HEK293 (cell line): ENCODE measurements around the gene ERH.
A peak's percentile ranks its signal among the peaks of the same experiment; 100 is the strongest.

Experiments
- CTCF ChIA-PET: fragments of 350-600 bp; formaldehyde crosslinking; extraction: SDS; loops from one replicate; lab custom pipeline; 2021; ENCODE audit warnings: antibody characterized with exemption; lab: Yijun Ruan, JAX
- POLR2A ChIA-PET: fragments of 300-600 bp; formaldehyde crosslinking; extraction: SDS; loops from one replicate; lab custom pipeline; 2020; ENCODE audit warnings: antibody characterized with exemption, inconsistent platforms; lab: Yijun Ruan, JAX
- H3K27ac ChIP-seq: fragments of 200-500 bp; sonication (Bioruptor generic); 2 replicates; pipeline ENCODE4 v1.5.1; 2014; ENCODE audit warnings: low read depth, low read length, control low read depth, inconsistent platforms; ENCODE audit errors: extremely low read depth
- H3K36me3 ChIP-seq, 2 experiments: fragments of 200-500 bp in 1 of 2; sonication (Bioruptor generic) in 1 of 2; 1 replicate in 1 of 2; 2 replicates in 1 of 2; pipeline ENCODE4 v1.5.1; 2014 to 2017; ENCODE audit warnings: inconsistent platforms in 2 of 2, low read length in 2 of 2; ENCODE audit not compliant: control insufficient read depth in 2 of 2, insufficient read depth in 1 of 2
- H3K4me1 ChIP-seq: fragments of 200-500 bp; sonication (Bioruptor generic); 2 replicates; pipeline ENCODE4 v1.5.1; 2014; ENCODE audit warnings: mild to moderate bottlenecking, low read length, inconsistent platforms; ENCODE audit not compliant: control insufficient read depth, insufficient read depth
- H3K4me3 ChIP-seq: 2 replicates; pipeline ENCODE4 v1.5.1; 2011; ENCODE audit warnings: low read depth, mild to moderate bottlenecking, control low read depth, low read length, moderate library complexity
- H3K9me3 ChIP-seq: fragments of 200-500 bp; sonication (Bioruptor generic); 2 replicates; pipeline ENCODE4 v1.5.1; 2014; ENCODE audit warnings: low read depth, low read length, inconsistent platforms; ENCODE audit not compliant: control insufficient read depth, insufficient read depth
- EGR2 ChIP-seq: fragments of 450-650 bp; formaldehyde crosslinking; IDR thresholded peaks from 2 replicates; pipeline ENCODE4 v1.5.1; 2016; ENCODE audit warnings: low read depth, missing biosample characterization, missing genetic modification characterization
- GLIS1 ChIP-seq: fragments of 450-650 bp; formaldehyde crosslinking; IDR thresholded peaks from 2 replicates; pipeline ENCODE4 v1.5.1; 2016; ENCODE audit warnings: missing biosample characterization, missing genetic modification characterization
- KLF8 ChIP-seq: fragments of 450-650 bp; formaldehyde crosslinking; IDR thresholded peaks from 2 replicates; pipeline ENCODE4 v1.5.1; 2016; ENCODE audit warnings: missing biosample characterization, missing genetic modification characterization
- ZFHX2 ChIP-seq: fragments of 450-650 bp; formaldehyde crosslinking; conservative IDR thresholded peaks from 2 replicates; pipeline ENCODE4 v1.5.1; 2016; ENCODE audit warnings: missing biosample characterization, missing genetic modification characterization
- ZNF133 ChIP-seq: fragments of 450-650 bp; formaldehyde crosslinking; IDR thresholded peaks from 2 replicates; pipeline ENCODE4 v1.5.1; 2016; ENCODE audit warnings: missing biosample characterization, missing genetic modification characterization
- ZNF184 ChIP-seq: fragments of 450-650 bp; IDR thresholded peaks from 2 replicates; pipeline ENCODE4 v1.5.1; 2018; ENCODE audit warnings: missing biosample characterization, mild to moderate bottlenecking, missing genetic modification characterization
- ZNF529 ChIP-seq: fragments of 450-650 bp; formaldehyde crosslinking; IDR thresholded peaks from 2 replicates; pipeline ENCODE4 v1.5.1; 2017; ENCODE audit warnings: missing genetic modification characterization, missing biosample characterization; ENCODE audit not compliant: insufficient replicate concordance
- ZNF549 ChIP-seq: fragments of 450-650 bp; IDR thresholded peaks from 2 replicates; pipeline ENCODE4 v1.5.1; 2018; ENCODE audit warnings: missing biosample characterization, missing genetic modification characterization, mild to moderate bottlenecking, inconsistent platforms, moderate library complexity
- ZNF558 ChIP-seq: fragments of 450-650 bp; formaldehyde crosslinking; IDR thresholded peaks from 2 replicates; pipeline ENCODE4 v1.5.1; 2016; ENCODE audit warnings: missing biosample characterization, missing genetic modification characterization
- ZNF560 ChIP-seq: fragments of 450-650 bp; formaldehyde crosslinking; IDR thresholded peaks from 2 replicates; pipeline ENCODE4 v1.5.1; 2017; ENCODE audit warnings: missing biosample characterization, missing genetic modification characterization, borderline replicate concordance
- TF ChIP-seq, protein P1 (sequence below): fragments of 450-650 bp; formaldehyde crosslinking; IDR thresholded peaks from 2 replicates; pipeline ENCODE4 v1.5.1; 2016; ENCODE audit warnings: missing biosample characterization, missing genetic modification characterization
- TF ChIP-seq, protein P2 (sequence below): fragments of 450-650 bp; formaldehyde crosslinking; IDR thresholded peaks from 2 replicates; pipeline ENCODE4 v1.5.1; 2016; ENCODE audit warnings: missing biosample characterization, missing genetic modification characterization
- TF ChIP-seq, protein P3 (sequence below): fragments of 450-650 bp; formaldehyde crosslinking; IDR thresholded peaks from 2 replicates; pipeline ENCODE4 v1.5.1; 2016; ENCODE audit warnings: missing biosample characterization, missing genetic modification characterization, borderline replicate concordance
- TF ChIP-seq, protein P4 (sequence below): fragments of 450-650 bp; formaldehyde crosslinking; conservative IDR thresholded peaks from 2 replicates; pipeline ENCODE4 v1.5.1; 2016; ENCODE audit warnings: low read depth, missing biosample characterization, missing genetic modification characterization
- TF ChIP-seq, protein P5 (sequence below): fragments of 450-650 bp; formaldehyde crosslinking; IDR thresholded peaks from 2 replicates; pipeline ENCODE4 v1.5.1; 2016; ENCODE audit warnings: missing biosample characterization, missing genetic modification characterization

Gene ERH

DNA sequence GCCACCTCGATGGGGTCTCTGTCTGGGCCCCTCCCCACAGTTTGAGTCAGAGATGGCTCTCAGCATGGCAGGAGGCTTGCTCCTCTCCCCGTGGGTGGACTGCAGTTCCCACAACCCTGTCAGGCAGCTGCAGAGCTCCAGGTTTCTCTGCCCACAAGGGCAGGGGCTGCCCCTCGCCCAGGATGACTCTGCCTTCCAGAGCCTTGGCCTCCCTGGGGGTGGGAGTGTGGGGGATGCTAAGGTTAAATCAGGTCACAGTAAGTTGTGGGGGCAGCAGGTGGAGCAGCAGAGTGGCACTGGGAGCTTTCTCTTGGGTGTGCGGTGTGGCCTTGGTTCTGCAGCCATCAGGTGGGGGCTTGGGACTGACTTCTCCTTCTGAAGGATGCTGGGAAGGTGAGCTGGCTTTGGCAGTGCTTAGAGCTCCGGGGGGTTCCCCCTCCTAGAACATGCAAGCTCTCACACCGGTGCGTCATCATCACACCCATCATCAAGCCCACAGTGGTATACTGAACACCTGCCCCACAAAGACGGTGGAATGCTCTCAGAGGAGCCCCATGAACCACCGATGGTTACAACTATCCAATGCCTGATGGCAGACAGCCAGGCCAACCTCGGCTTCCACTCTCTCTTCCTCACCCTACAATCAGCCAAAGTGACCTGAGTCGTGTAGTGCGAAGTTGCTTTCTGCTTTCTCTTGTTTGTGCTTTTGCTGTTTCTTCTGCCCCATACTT lies 39.7 kb downstream of the ERH start:
- Histone ChIP-seq H3K4me1 (peaks cover 8% of the 10 kb centered on the region; the same call in 1 of the 2 replicates), H3K36me3 (no peaks in the 10 kb centered on the region), H3K27ac (no peak overlapping the region), H3K9me3 (no peaks in the 10 kb centered on the region), H3K4me3 (no peak overlapping the region)
- TF ChIP-seq ZFHX2 (tag by site-specific recombination) (peak; percentile 84), EGR2 (tag by site-specific recombination) (peak; percentile 88), GLIS1 (tag by site-specific recombination) (peak; percentile 67)
- TF ChIP-seq, protein P1, sequence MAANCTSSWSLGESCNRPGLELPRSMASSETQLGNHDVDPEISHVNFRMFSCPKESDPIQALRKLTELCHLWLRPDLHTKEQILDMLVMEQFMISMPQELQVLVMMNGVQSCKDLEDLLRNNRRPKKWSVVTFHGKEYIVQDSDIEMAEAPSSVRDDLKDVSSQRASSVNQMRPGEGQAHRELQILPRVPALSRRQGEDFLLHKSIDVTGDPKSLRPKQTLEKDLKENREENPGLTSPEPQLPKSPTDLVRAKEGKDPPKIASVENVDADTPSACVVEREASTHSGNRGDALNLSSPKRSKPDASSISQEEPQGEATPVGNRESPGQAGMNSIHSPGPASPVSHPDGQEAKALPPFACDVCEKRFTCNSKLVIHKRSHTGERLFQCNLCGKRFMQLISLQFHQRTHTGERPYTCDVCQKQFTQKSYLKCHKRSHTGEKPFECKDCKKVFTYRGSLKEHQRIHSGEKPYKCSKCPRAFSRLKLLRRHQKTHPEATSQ (tag by site-specific recombination) = no peak
- ChIA-PET CTCF (interaction anchor here (0.8 kb wide), 1 partner anchor 10 kb away, joined by 3 read pairs; no protein-coding TSS in a partner anchor), POLR2A (no interaction called here)

DNA sequence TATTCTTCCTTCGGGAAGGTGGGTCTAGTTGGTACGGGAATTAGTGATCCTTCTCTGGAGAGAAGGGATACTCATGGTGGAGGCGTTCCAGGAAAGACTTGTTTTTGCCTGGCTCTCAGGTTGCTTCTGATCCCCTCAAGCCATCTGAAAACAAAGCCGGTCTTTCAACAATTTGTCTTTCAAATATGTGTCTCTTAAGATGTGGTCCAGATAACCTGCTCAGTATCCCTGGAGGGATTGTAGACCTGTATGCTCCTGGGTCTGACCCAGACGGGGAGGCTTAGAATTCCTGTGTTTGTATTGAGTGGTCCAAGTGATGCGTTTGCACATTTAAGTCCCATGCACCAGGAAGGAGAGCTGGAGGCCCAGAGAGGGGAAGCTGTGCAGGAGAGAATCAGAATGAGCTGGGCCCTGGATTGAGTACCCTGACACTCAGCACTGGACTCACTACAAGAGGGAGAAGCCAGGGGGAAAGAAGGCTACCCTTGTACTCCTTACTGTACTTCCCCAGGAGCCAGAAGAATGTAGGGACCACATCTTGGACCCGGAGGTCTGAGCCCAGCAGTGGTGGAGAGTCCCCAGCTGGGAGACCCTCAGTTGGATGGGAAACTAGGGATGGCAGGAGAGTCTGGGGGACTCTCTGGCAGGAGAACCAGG lies 40.4 kb downstream of the ERH start:
- H3K36me3 ChIP-seq = no peaks in the 10 kb centered on the region
- peaks cover 8% of the 10 kb centered on the region; the same call in 1 of the 2 replicates for H3K4me1 ChIP-seq
- no peaks in the 10 kb centered on the region for H3K9me3 ChIP-seq
- ChIA-PET POLR2A (no interaction called here), CTCF (interaction anchor here (0.6 to 1.1 kb wide), 2 partner anchors 11 to 98 kb away, joined by 3 to 7 read pairs; partner anchors contain the start of gene GALNT16)
- H3K27ac ChIP-seq = no peak overlapping the region
- TF ChIP-seq ZNF560 (tag by site-specific recombination) (no peak), KLF8 (tag by site-specific recombination) (no peak), ZNF549 (tag by site-specific recombination) (no peak), ZNF184 (tag by site-specific recombination) (no peak), ZNF133 (no peak), ZNF529 (tag by site-specific recombination) (no peak), ZNF558 (no peak)
- TF ChIP-seq, protein P2, sequence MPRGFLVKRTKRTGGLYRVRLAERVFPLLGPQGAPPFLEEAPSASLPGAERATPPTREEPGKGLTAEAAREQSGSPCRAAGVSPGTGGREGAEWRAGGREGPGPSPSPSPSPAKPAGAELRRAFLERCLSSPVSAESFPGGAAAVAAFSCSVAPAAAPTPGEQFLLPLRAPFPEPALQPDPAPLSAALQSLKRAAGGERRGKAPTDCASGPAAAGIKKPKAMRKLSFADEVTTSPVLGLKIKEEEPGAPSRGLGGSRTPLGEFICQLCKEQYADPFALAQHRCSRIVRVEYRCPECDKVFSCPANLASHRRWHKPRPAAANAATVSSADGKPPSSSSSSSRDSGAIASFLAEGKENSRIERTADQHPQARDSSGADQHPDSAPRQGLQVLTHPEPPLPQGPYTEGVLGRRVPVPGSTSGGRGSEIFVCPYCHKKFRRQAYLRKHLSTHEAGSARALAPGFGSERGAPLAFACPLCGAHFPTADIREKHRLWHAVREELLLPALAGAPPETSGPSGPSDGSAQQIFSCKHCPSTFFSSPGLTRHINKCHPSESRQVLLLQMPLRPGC (tag by site-specific recombination) = no peak
- TF ChIP-seq, protein P3, sequence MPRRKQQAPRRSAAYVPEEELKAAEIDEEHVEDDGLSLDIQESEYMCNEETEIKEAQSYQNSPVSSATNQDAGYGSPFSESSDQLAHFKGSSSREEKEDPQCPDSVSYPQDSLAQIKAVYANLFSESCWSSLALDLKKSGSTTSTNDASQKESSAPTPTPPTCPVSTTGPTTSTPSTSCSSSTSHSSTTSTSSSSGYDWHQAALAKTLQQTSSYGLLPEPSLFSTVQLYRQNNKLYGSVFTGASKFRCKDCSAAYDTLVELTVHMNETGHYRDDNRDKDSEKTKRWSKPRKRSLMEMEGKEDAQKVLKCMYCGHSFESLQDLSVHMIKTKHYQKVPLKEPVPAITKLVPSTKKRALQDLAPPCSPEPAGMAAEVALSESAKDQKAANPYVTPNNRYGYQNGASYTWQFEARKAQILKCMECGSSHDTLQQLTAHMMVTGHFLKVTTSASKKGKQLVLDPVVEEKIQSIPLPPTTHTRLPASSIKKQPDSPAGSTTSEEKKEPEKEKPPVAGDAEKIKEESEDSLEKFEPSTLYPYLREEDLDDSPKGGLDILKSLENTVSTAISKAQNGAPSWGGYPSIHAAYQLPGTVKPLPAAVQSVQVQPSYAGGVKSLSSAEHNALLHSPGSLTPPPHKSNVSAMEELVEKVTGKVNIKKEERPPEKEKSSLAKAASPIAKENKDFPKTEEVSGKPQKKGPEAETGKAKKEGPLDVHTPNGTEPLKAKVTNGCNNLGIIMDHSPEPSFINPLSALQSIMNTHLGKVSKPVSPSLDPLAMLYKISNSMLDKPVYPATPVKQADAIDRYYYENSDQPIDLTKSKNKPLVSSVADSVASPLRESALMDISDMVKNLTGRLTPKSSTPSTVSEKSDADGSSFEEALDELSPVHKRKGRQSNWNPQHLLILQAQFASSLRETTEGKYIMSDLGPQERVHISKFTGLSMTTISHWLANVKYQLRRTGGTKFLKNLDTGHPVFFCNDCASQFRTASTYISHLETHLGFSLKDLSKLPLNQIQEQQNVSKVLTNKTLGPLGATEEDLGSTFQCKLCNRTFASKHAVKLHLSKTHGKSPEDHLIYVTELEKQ (tag by site-specific recombination) = no peak
- TF ChIP-seq, protein P4, sequence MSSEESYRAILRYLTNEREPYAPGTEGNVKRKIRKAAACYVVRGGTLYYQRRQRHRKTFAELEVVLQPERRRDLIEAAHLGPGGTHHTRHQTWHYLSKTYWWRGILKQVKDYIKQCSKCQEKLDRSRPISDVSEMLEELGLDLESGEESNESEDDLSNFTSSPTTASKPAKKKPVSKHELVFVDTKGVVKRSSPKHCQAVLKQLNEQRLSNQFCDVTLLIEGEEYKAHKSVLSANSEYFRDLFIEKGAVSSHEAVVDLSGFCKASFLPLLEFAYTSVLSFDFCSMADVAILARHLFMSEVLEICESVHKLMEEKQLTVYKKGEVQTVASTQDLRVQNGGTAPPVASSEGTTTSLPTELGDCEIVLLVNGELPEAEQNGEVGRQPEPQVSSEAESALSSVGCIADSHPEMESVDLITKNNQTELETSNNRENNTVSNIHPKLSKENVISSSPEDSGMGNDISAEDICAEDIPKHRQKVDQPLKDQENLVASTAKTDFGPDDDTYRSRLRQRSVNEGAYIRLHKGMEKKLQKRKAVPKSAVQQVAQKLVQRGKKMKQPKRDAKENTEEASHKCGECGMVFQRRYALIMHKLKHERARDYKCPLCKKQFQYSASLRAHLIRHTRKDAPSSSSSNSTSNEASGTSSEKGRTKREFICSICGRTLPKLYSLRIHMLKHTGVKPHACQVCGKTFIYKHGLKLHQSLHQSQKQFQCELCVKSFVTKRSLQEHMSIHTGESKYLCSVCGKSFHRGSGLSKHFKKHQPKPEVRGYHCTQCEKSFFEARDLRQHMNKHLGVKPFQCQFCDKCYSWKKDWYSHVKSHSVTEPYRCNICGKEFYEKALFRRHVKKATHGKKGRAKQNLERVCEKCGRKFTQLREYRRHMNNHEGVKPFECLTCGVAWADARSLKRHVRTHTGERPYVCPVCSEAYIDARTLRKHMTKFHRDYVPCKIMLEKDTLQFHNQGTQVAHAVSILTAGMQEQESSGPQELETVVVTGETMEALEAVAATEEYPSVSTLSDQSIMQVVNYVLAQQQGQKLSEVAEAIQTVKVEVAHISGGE = no peak
- TF ChIP-seq, protein P5, sequence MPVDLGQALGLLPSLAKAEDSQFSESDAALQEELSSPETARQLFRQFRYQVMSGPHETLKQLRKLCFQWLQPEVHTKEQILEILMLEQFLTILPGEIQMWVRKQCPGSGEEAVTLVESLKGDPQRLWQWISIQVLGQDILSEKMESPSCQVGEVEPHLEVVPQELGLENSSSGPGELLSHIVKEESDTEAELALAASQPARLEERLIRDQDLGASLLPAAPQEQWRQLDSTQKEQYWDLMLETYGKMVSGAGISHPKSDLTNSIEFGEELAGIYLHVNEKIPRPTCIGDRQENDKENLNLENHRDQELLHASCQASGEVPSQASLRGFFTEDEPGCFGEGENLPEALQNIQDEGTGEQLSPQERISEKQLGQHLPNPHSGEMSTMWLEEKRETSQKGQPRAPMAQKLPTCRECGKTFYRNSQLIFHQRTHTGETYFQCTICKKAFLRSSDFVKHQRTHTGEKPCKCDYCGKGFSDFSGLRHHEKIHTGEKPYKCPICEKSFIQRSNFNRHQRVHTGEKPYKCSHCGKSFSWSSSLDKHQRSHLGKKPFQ (tag by site-specific recombination) = no peak
- no peak overlapping the region for H3K4me3 ChIP-seq
